GM21367 (cell line): ENCODE measurements around the gene SHD.
"Not testable (repeated sequence)": the region's sequence is repeated elsewhere in the genome, so short reads cannot be mapped to it uniquely, and the experiment has no call there.

ENCODE experiments used
- ATAC-seq: cut with Tn5 transposase; IDR thresholded peaks from one replicate; pipeline ENCODE4 v1.9.1; 2021; ENCODE audit not compliant: unreplicated experiment

Gene SHD

GRCh38 chr19:4278419-4279266 lies at the start of gene SHD:
Gene SHD, plus strand, starts transcription at chr19:4279266. Its CDS starts 798 bp downstream, at chr19:4280064.
- no peak for ATAC-seq

- ATAC-seq, result not testable (repeated sequence)
Measured at GRCh38 chr19:4230237-4230636, 48.8 kb upstream of the SHD start.

- ATAC-seq, result not testable (repeated sequence)
Measured at GRCh38 chr19:4231521-4231920, 47.5 kb upstream of the SHD start.

GRCh38 chr19:4232139-4232538 lies 46.9 kb upstream of the SHD start:
- ATAC-seq, result not testable (repeated sequence)

GRCh38 chr19:4232614-4233281 lies 46.3 kb upstream of the SHD start:
- ATAC-seq, result no peak

- no peak for ATAC-seq
Measured at GRCh38 chr19:4233282-4233853, 45.7 kb upstream of the SHD start.

- ATAC-seq, result no peak
Measured at GRCh38 chr19:4234142-4234861, 44.8 kb upstream of the SHD start.

- no peak for ATAC-seq
Measured at GRCh38 chr19:4234862-4235201, 44.2 kb upstream of the SHD start.

- not testable (repeated sequence) for ATAC-seq
Measured at GRCh38 chr19:4237510-4237909, 41.6 kb upstream of the SHD start.

GRCh38 chr19:4238831-4239230 lies 40.2 kb upstream of the SHD start:
- no peak for ATAC-seq

GRCh38 chr19:4241824-4242430 lies 37.1 kb upstream of the SHD start:
- no peak for ATAC-seq

GRCh38 chr19:4245938-4246337 lies 33.1 kb upstream of the SHD start:
- ATAC-seq, result not testable (repeated sequence)

- ATAC-seq, result peak; percentile 64
Measured at GRCh38 chr19:4246767-4247593, 32.1 kb upstream of the SHD start, which contains the start of gene YJU2. Gene YJU2, plus strand, starts transcription at chr19:4247080. Its CDS starts 67 bp downstream, at chr19:4247147.

- ATAC-seq, result no peak
Measured at GRCh38 chr19:4256563-4256962, 22.5 kb upstream of the SHD start.

- no peak for ATAC-seq
Measured at GRCh38 chr19:4257025-4257424, 22.0 kb upstream of the SHD start.

GRCh38 chr19:4258181-4258580 lies 20.9 kb upstream of the SHD start:
- no peak for ATAC-seq

- no peak for ATAC-seq
Measured at GRCh38 chr19:4260613-4261191, 18.4 kb upstream of the SHD start.

GRCh38 chr19:4264812-4265211 lies 14.3 kb upstream of the SHD start:
- ATAC-seq, result no peak

GRCh38 chr19:4266253-4267000 lies 12.6 kb upstream of the SHD start:
- ATAC-seq, result no peak
